Measurements from ENCODE around the gene SLC32A1.

GRCh38 chr20:38714308-38714707 is 10.0 kb upstream of the SLC32A1 start:
- TF ChIP-seq EZH2phosphoT487 (IDR thresholded peaks at IDR 0.05; ENCODE audit: insufficient read depth, low read depth) (no peak), EZH2 (IDR thresholded peaks at IDR 0.05; ENCODE audit: insufficient read depth, poor library complexity, severe bottlenecking) (no peak)
